Left ventricle myocardium inferior (tissue), 1 donor: Measurements from ENCODE around the gene RAPGEF3. TPM values are rescaled to one million over a fixed set of nuclear protein-coding genes. Genes with fewer than 3 reads are reported as not detected.

ENCODE experiments used
- DNase-seq: peaks from one replicate; pipeline ENCODE4 v3.0.0-alpha.2; 2020
- H3K27ac ChIP-seq: fragments of 200-600 bp; replicated peaks from 2 replicates; pipeline ENCODE4 v1.8.0; 2021
- H3K27me3 ChIP-seq: fragments of 200-600 bp; 2 replicates; pipeline ENCODE4 v1.8.0; 2021; ENCODE audit warnings: low read depth
- H3K36me3 ChIP-seq: fragments of 200-600 bp; 2 replicates; pipeline ENCODE4 v1.8.0; 2021
- H3K4me1 ChIP-seq: fragments of 200-600 bp; 2 replicates; pipeline ENCODE4 v1.8.0; 2021
- H3K4me3 ChIP-seq: fragments of 200-600 bp; 2 replicates; pipeline ENCODE4 v1.8.0; 2021; ENCODE audit warnings: mild to moderate bottlenecking, moderate library complexity
- H3K9me3 ChIP-seq: fragments of 200-600 bp; replicated peaks from 2 replicates; pipeline ENCODE4 v1.8.0; 2021
- intact Hi-C: fragments of 100-400 bp; cut with micrococcal nuclease; formaldehyde crosslinking; loops from one replicate; pipeline ENCODE4 v1.11.0; 2022
- total RNA-seq: library from RNA; stranded (reverse); fragmentation: NEBNext Ultra II Directional; extraction: Animal tissue kit (Norgen Biotek cat#: 25700); gene quantifications from one replicate; pipeline ENCODE4 v1.2.1, GENCODE V29; 2021
- TF ChIP-seq, protein P1 (sequence below): fragments of 200-600 bp; IDR thresholded peaks from 2 replicates; pipeline ENCODE4 v1.8.0; 2021; ENCODE audit warnings: antibody characterized with exemption, mild to moderate bottlenecking, borderline replicate concordance
- donor health status: DM: no; HTN: yes; CAD: no; lungs with severe emphysema.

The RAPGEF3 gene
- total RNA-seq, 1 donor from 2014 or later = 34.8 TPM

DNA sequence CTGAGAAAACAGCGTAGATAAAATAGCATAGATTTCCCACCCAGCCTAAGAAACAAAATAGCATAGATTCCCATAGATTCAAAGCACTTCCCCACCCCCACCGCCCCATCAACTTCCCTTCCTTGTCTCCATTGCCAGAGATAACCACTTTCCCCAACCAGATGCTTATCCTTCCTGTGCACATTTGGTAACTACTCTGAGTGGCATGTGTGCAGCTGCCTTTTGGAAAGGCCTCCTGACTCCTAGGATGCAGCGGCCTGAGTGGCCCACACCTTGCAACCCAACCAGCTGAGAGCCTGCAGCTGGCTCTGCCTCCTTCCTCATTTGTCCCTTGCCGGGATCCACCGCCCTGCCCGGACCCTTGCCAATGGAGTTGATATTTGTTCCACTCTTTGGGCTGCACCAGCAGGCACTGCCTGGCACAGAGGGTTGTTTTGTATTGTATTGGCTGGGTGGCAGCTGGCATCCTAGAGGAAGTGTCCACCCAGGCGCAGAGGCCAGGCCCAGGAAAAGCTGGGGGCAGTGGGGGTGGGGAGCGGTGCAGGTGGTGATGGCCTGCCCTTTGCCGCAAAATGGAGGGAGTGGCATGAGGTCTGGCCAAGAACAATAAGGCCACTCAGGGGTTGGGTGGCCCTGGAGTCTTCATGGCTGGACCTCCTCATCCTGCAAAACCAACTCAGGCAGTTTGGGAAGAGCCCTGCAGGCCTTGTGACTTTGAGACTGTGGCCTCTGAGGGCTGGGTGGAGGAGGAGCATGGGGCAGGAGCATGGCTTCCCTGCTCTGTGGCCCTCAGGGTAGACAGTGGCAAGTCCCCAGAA is 19.3 kb upstream of the RAPGEF3 start:
- DNase-seq = peak; percentile 49
- Histone ChIP-seq H3K4me1 (peaks cover 75% of the 10 kb centered on the region), H3K27me3 (no peaks in the 10 kb centered on the region), H3K4me3 (no peak overlapping the region), H3K27ac (peak overlapping the region; percentile 71), H3K9me3 (no peaks in the 10 kb centered on the region), H3K36me3 (peaks cover 23% of the 10 kb centered on the region)
- intact Hi-C loops = loop anchor here (10.0 kb wide), 1 partner anchor 57 kb away; no protein-coding TSS in a partner anchor
- TF ChIP-seq, protein P1, sequence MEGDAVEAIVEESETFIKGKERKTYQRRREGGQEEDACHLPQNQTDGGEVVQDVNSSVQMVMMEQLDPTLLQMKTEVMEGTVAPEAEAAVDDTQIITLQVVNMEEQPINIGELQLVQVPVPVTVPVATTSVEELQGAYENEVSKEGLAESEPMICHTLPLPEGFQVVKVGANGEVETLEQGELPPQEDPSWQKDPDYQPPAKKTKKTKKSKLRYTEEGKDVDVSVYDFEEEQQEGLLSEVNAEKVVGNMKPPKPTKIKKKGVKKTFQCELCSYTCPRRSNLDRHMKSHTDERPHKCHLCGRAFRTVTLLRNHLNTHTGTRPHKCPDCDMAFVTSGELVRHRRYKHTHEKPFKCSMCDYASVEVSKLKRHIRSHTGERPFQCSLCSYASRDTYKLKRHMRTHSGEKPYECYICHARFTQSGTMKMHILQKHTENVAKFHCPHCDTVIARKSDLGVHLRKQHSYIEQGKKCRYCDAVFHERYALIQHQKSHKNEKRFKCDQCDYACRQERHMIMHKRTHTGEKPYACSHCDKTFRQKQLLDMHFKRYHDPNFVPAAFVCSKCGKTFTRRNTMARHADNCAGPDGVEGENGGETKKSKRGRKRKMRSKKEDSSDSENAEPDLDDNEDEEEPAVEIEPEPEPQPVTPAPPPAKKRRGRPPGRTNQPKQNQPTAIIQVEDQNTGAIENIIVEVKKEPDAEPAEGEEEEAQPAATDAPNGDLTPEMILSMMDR = no peak

DNA sequence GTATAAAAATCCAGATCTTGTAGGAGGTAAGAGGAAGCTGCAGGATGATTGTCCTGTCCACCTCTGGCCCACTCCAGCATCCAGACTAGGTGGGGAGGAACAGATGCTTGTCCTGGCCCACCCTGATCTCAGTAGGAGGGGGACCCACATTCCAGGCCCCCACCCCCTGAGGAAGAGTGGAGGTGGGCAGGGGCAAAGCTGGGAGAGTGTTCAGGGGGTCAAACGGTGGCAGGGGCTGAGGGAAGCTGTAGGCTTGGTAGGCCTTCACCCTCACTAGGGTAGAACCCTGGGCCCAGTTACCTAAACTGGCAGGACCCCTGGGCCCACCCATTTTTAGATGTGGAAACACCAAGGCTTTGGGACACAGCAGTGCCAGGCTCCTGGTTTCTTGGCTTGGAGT is 18.5 kb upstream of the RAPGEF3 start:
- peak overlapping the region; percentile 71 for H3K27ac ChIP-seq
- intact Hi-C loops = loop anchor here (10.0 kb wide), 1 partner anchor 58 kb away; no protein-coding TSS in a partner anchor
- TF ChIP-seq, protein P1 = no peak
- peaks cover 15% of the 10 kb centered on the region for H3K36me3 ChIP-seq
- no peak overlapping the region for H3K4me3 ChIP-seq
- peaks cover 77% of the 10 kb centered on the region for H3K4me1 ChIP-seq
- H3K9me3 ChIP-seq = no peaks in the 10 kb centered on the region
- H3K27me3 ChIP-seq = no peaks in the 10 kb centered on the region
- DNase-seq = no peak

DNA sequence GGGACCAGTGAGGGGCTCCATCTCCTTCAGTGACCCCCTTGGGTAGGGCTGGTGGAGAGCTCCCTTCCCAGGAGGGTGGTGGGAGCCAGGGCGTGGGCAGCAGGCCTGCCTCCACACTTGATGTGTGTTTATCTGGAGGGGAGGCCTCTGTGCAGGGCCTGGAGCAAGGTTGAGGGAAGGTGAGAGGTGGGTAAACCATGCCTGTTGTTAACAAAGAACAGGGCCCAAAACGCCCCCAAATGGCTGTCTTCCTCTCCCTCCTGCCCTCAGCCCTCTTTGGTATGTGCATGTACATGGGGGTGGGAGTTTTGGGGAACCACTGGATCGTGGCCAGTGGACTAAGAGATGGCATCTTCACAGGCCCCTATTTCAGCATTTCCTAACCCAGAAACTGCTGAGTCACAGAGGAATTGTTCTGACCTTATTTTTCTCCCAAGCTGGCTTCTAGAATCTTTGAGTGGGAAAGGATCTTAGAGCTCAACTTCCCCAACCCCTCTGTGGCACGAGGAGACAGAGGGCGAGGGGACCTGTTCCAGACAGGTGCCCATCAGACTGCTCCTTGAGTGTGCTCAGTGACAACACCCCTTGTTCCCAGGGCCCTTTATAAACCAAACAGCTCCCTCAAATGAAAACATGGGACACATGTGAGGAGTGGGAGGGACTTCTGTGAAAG is 17.9 kb upstream of the RAPGEF3 start:
- H3K27ac ChIP-seq = peak overlapping the region; percentile 71
- no peak overlapping the region for H3K4me3 ChIP-seq
- no peaks in the 10 kb centered on the region for H3K9me3 ChIP-seq
- DNase-seq = no peak
- intact Hi-C loops = loop anchor here (10.0 kb wide), 1 partner anchor 58 kb away; no protein-coding TSS in a partner anchor
- peaks cover 79% of the 10 kb centered on the region for H3K4me1 ChIP-seq
- peaks cover 10% of the 10 kb centered on the region for H3K36me3 ChIP-seq
- TF ChIP-seq, protein P1 = no peak
- no peaks in the 10 kb centered on the region for H3K27me3 ChIP-seq

DNA sequence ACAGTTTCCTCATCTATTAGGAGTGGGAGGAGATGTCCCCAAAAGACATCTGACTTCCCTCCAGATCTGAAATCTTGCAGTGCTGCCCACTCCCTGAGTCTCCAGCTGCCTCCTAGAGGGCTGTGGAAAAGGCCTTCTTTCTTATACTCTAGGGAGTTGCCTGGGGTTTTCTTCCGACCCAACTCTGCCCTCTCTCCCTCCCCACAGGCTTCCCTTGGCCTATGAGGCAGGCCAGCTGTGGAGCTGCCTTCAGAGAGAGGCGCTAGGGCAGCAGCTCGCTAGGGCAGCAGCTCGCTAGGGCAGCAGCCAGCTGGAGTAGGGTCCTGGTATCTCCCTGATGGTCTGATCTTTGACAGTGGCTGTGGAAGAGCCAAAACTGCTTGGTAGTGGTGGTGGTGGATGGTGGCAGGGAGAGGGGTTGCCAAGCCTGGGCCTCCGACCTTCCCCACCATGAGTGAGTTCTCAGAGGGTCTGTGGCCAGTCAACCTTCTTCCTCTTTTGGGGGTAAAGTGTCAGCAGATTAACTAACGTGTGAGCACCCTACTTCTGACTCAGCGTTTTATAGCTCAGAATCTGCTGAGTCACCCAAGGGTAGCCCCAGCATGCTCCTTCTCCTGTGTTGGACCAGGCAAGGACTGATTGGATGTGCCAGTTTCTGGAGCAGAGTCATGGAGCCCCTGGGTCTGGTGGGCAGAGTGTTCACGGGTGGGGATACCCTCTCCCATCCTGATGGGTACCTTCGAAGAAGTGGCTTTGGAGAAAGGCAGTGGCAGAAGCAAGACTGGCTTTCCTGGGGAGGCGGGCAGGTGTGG is 16.6 kb upstream of the RAPGEF3 start:
- DNase-seq = no peak
- Histone ChIP-seq H3K4me1 (peaks cover 79% of the 10 kb centered on the region), H3K9me3 (no peaks in the 10 kb centered on the region), H3K27ac (peak overlapping the region; percentile 71), H3K27me3 (no peaks in the 10 kb centered on the region), H3K4me3 (no peak overlapping the region), H3K36me3 (no peaks in the 10 kb centered on the region)
- TF ChIP-seq, protein P1 = no peak
- intact Hi-C loops = loop anchor here (10.0 kb wide), 1 partner anchor 59 kb away; no protein-coding TSS in a partner anchor

DNA sequence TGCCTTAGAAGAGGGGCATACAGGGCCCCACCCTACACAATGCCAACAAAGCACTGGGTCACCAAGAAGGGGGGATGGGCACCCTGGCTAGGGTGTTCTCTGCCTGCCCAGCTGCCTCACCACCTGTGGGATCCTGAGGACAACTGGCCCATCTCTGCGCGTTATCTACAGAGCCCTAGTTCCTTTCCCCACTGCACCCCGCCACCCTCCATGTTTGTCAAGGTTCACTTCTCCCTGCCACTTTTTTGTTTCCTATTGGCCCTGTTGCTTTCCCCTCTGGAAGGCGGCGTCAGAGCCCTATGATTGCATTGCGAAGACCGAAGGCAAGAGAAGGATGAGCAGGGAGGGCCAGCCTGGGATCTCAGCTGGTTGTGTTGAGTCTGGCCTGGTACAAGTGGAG is 16.0 kb upstream of the RAPGEF3 start:
- H3K4me1 ChIP-seq = peaks cover 74% of the 10 kb centered on the region
- TF ChIP-seq, protein P1 = no peak
- intact Hi-C loops = loop anchor here (10.0 kb wide), 1 partner anchor 60 kb away; no protein-coding TSS in a partner anchor
- no peaks in the 10 kb centered on the region for H3K36me3 ChIP-seq
- no peaks in the 10 kb centered on the region for H3K27me3 ChIP-seq
- peak overlapping the region; percentile 71 for H3K27ac ChIP-seq
- DNase-seq = no peak
- H3K4me3 ChIP-seq = no peak overlapping the region
- no peaks in the 10 kb centered on the region for H3K9me3 ChIP-seq
